H1 (cell line): Measurements from ENCODE around the gene ZBP1. TPM values are rescaled to one million over a fixed set of nuclear protein-coding genes. Genes with fewer than 3 reads are reported as not detected.

Experiments
- CTCF ChIA-PET: fragments of 300-600 bp; sonication (Branson Sonifier 250); formaldehyde crosslinking; loops from one replicate; lab custom pipeline; 2021; ENCODE audit not compliant: partially characterized antibody; lab: Charles Lee
- POLR2A ChIA-PET: fragments of 300-600 bp; sonication (Branson Sonifier 250); formaldehyde crosslinking; loops from one replicate; lab custom pipeline; 2021; ENCODE audit warnings: inconsistent platforms; ENCODE audit not compliant: partially characterized antibody; lab: Charles Lee
- DNase-seq, 2 experiments: peaks; one replicate each; pipeline versions ENCODE4 v3.0.0 to v3.0.0-alpha.2; 2010 to 2022; ENCODE audit warnings: low spot score in 2 of 2, low read depth in 1 of 2, mixed read lengths in 1 of 2
- FAIRE-seq: peaks from 2 replicates; lab custom pipeline; 2011; peaks lifted over from hg19 to GRCh38; lab: Jason Lieb, UNC
- H2AFZ ChIP-seq: 2 replicates; pipeline ENCODE4 v1.8.1; 2012; ENCODE audit warnings: low read length, inconsistent platforms
- H2AK5ac ChIP-seq: 2 replicates; pipeline ENCODE4 v1.6.1; 2013; ENCODE audit warnings: low read depth, low read length
- H2BK120ac ChIP-seq: replicated peaks from 2 replicates; pipeline ENCODE3; 2013; ENCODE audit warnings: low read depth, low read length, inconsistent platforms
- H2BK12ac ChIP-seq: 2 replicates; pipeline ENCODE4 v1.6.1; 2013; ENCODE audit warnings: low read depth, low read length
- H2BK15ac ChIP-seq: 2 replicates; pipeline ENCODE4 v1.6.1; 2013; ENCODE audit warnings: low read length
- H2BK20ac ChIP-seq: 2 replicates; pipeline ENCODE4 v1.6.1; 2013; ENCODE audit warnings: low read length
- H2BK5ac ChIP-seq: 2 replicates; pipeline ENCODE4 v1.6.1; 2013; ENCODE audit warnings: low read depth, low read length
- H3K14ac ChIP-seq: 2 replicates; pipeline ENCODE4 v1.6.1; 2013; ENCODE audit warnings: inconsistent platforms; ENCODE audit not compliant: insufficient read length
- H3K18ac ChIP-seq: 2 replicates; pipeline ENCODE4 v1.6.1; 2013; ENCODE audit warnings: low read length; ENCODE audit errors: extremely low read depth
- H3K23ac ChIP-seq: 2 replicates; pipeline ENCODE4 v1.6.1; 2013; ENCODE audit warnings: inconsistent platforms; ENCODE audit not compliant: insufficient read length
- H3K23me2 ChIP-seq: 2 replicates; pipeline ENCODE4 v1.6.1; 2013; ENCODE audit warnings: low read depth, low read length
- H3K27ac ChIP-seq: 2 replicates; pipeline ENCODE4 v1.6.1; 2011; ENCODE audit warnings: low read depth, low read length, inconsistent platforms
- H3K27me3 ChIP-seq, 4 experiments: replicated peaks in 1 of 4; 1 replicate in 1 of 4; 2 replicates in 3 of 4; pipeline versions ENCODE4 v1.6.1 to v1.8.1; 2011 to 2013; ENCODE audit warnings: low read length in 3 of 4, mild to moderate bottlenecking in 3 of 4, inconsistent platforms in 2 of 4, mixed read lengths in 2 of 4, moderate library complexity in 1 of 4; ENCODE audit not compliant: control insufficient read depth in 3 of 4, insufficient read depth in 3 of 4; ENCODE audit errors: extremely low read depth in 1 of 4
- H3K36me3 ChIP-seq, 4 experiments: 2 replicates each; pipeline versions ENCODE4 v1.6.1 to v1.8.1; 2011 to 2013; ENCODE audit warnings: mild to moderate bottlenecking in 4 of 4, low read length in 3 of 4, moderate library complexity in 2 of 4, control low read depth in 1 of 4, inconsistent platforms in 1 of 4; ENCODE audit not compliant: insufficient read depth in 4 of 4, control insufficient read depth in 2 of 4
- H3K4ac ChIP-seq: replicated peaks from 2 replicates; pipeline ENCODE3; 2013; ENCODE audit warnings: low read length, low read depth, mixed read lengths, inconsistent platforms; ENCODE audit not compliant: insufficient read length
- H3K4me1 ChIP-seq, 4 experiments: replicated peaks in 1 of 4; 1 replicate in 1 of 4; 2 replicates in 3 of 4; pipeline versions ENCODE4 v1.6.1 to v1.8.1; 2011 to 2013; ENCODE audit warnings: low read length in 3 of 4, inconsistent platforms in 2 of 4, mixed read lengths in 1 of 4; ENCODE audit not compliant: insufficient read depth in 4 of 4, control insufficient read depth in 3 of 4
- H3K4me2 ChIP-seq, 2 experiments: 2 replicates each; pipeline versions ENCODE4 v1.6.1 to v1.8.1; 2011 to 2013; ENCODE audit warnings: low read depth in 2 of 2, low read length in 2 of 2, control low read depth in 1 of 2, inconsistent platforms in 1 of 2, mild to moderate bottlenecking in 1 of 2; ENCODE audit not compliant: insufficient read depth in 1 of 2
- H3K4me3 ChIP-seq, 4 experiments: fragments of 200-600, 300-600 bp in 1 of 4; sonication (generic), shearing (Covaris generic), sonication (Bioruptor Twin) in 1 of 4; 2 replicates each; pipeline versions ENCODE4 v1.5.1 to v1.8.1; 2011 to 2016; ENCODE audit warnings: low read length in 4 of 4, low read depth in 3 of 4, control low read depth in 2 of 4, inconsistent platforms in 2 of 4, mild to moderate bottlenecking in 2 of 4, mixed read lengths in 1 of 4, moderate library complexity in 1 of 4; ENCODE audit not compliant: insufficient read depth in 2 of 4; ENCODE audit errors: extremely low read depth in 1 of 4
- H3K56ac ChIP-seq: replicated peaks from 2 replicates; pipeline ENCODE3; 2013; ENCODE audit warnings: low read depth, mild to moderate bottlenecking, mixed read lengths, low read length, inconsistent platforms; ENCODE audit not compliant: insufficient read length
- H3K79me1 ChIP-seq: 2 replicates; pipeline ENCODE4 v1.6.1; 2013; ENCODE audit warnings: low read depth, low read length, control low read depth
- H3K79me2 ChIP-seq, 2 experiments: 2 replicates each; pipeline versions ENCODE4 v1.6.1 to v1.8.1; 2012 to 2013; ENCODE audit warnings: low read length in 2 of 2, mild to moderate bottlenecking in 2 of 2, inconsistent platforms in 1 of 2; ENCODE audit not compliant: insufficient read depth in 2 of 2, control insufficient read depth in 1 of 2
- H3K9ac ChIP-seq, 4 experiments: replicated peaks in 1 of 4; 1 replicate in 1 of 4; 2 replicates in 3 of 4; pipeline versions ENCODE4 v1.6.1 to v1.8.1; 2011 to 2013; ENCODE audit warnings: low read depth in 3 of 4, low read length in 3 of 4, control low read depth in 2 of 4, mild to moderate bottlenecking in 2 of 4, moderate library complexity in 2 of 4, inconsistent platforms in 1 of 4; ENCODE audit errors: extremely low read depth in 1 of 4
- H3K9me3 ChIP-seq, 2 experiments: 2 replicates each; pipeline versions ENCODE4 v1.6.1 to v1.8.1; 2012 to 2013; ENCODE audit warnings: mild to moderate bottlenecking in 2 of 2, moderate library complexity in 2 of 2, control low read depth in 1 of 2, inconsistent platforms in 1 of 2, low read depth in 1 of 2, low read length in 1 of 2, mixed read lengths in 1 of 2; ENCODE audit not compliant: insufficient read depth in 2 of 2
- H4K20me1 ChIP-seq, 2 experiments: replicated peaks in 1 of 2; 2 replicates each; pipeline versions ENCODE3 to v1.8.1; 2011 to 2013; ENCODE audit warnings: inconsistent platforms in 2 of 2, low read length in 2 of 2, mild to moderate bottlenecking in 1 of 2; ENCODE audit not compliant: insufficient read depth in 2 of 2, control insufficient read depth in 1 of 2
- H4K5ac ChIP-seq: 2 replicates; pipeline ENCODE4 v1.6.1; 2013; ENCODE audit warnings: low read length, low read depth, mixed read lengths, inconsistent platforms; ENCODE audit not compliant: insufficient read length
- H4K8ac ChIP-seq: 2 replicates; pipeline ENCODE4 v1.8.0; 2013; ENCODE audit warnings: mild to moderate bottlenecking, moderate library complexity, low read length, inconsistent platforms; ENCODE audit not compliant: insufficient read depth; ENCODE audit errors: extremely low read depth
- H4K91ac ChIP-seq: replicated peaks from 2 replicates; pipeline ENCODE3; 2013; ENCODE audit warnings: low read length, mixed read lengths, inconsistent platforms; ENCODE audit not compliant: insufficient read length
- RXRA ChIP-seq: IDR thresholded peaks from 2 replicates; pipeline ENCODE4 v1.6.1; 2011; ENCODE audit warnings: low read depth, mild to moderate bottlenecking, low read length, moderate library complexity; ENCODE audit not compliant: insufficient read depth
- SIRT6 ChIP-seq: IDR thresholded peaks from one replicate; pipeline ENCODE4 v1.7.1; 2012; ENCODE audit warnings: low read length, inconsistent platforms
- TAF1 ChIP-seq: IDR thresholded peaks from 2 replicates; pipeline ENCODE4 v1.6.1; 2011; ENCODE audit warnings: mild to moderate bottlenecking, low read depth, low read length
- WGBS, 2 experiments: shearing (Covaris generic) in 1 of 2; methylation state at CpG; one replicate each; pipeline versions ENCODE4 v1.1.6 to v1.1.7; 2013 to 2015; ENCODE audit warnings: low lambda C conversion rate in 2 of 2, mixed read lengths in 2 of 2, inconsistent platforms in 1 of 2, low coverage in 1 of 2, missing lambda C conversion rate in 1 of 2; ENCODE audit not compliant: insufficient replicate concordance in 2 of 2, insufficient coverage in 1 of 2, insufficient read length in 1 of 2; ENCODE audit errors: extremely low coverage in 1 of 2, missing lambda C conversion rate in 1 of 2; 5-methylcytosine and 5-hydroxymethylcytosine counted together
- polyA plus RNA-seq, 7 experiments: library from polyadenylated mRNA; depleted of rRNA in 3 of 7; stranded (reverse) in 5 of 7; unstranded in 2 of 7; fragments of >200 nt in 5 of 7; fragments of 200-250 nt in 2 of 7; gene quantifications; 1 replicate in 5 of 7; 2 replicates in 1 of 7; 4 replicates in 1 of 7; pipeline versions ENCODE4 v1.2.1 to v1.2.3, GENCODE V29; 2011 to 2013; ENCODE audit warnings: missing spikeins in 2 of 7, mixed read lengths in 2 of 7
- total RNA-seq: library from RNA; stranded (reverse); fragmentation: NEBNext Ultra II Directional; extraction: Animal tissue kit (Norgen Biotek cat#: 25700); gene quantifications from 2 replicates; pipeline ENCODE4 v1.2.1, GENCODE V29; 2021

The ZBP1 gene
- total and polyA plus RNA-seq, 2 of the 8 experiments (the other 6 are each of a cell fraction or from before 2014, with no cell fraction given), result not detected

DNA sequence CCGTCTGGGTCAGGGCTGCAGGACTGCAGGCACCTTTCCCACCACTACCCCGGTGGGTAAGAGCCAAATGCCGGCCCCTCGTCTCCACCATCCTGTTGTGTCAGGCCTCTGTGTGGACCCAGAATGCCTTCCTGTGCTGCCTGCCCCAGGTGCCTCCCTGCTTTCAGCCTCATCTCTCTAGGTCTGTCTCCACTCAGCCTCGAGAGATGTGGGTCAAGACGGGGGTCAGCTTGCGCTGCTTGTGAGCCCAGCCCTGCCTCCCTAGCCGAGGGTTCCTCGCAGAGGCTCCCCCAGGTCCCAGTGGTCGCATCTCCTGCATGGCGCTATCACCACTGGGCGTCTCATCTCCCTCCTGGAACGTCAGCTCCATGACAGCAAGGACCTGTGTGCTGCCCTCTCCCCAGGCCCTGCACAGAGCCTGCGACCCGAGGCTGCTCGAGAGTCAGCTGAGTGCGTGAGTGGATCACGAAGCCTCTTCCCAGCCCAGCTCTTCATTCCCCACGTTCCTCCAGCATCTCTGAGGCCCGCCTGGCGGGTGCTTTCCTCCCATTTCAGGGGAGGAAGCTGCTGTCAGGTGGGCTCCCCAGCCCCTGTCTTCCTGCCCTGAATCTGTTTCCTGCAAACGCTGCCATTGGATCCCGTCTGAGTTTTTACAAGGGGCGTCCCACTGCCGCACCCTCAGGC lies 38.7 kb upstream of the ZBP1 start:
- Histone ChIP-seq H4K8ac (peak overlapping the region; percentile 44; the same call in 1 of the 2 replicates), H3K4me2 (no peak overlapping the region), H3K23ac (no peak overlapping the region), H4K5ac (no peak overlapping the region), H3K79me1 (peaks cover 13% of the 10 kb centered on the region), H3K14ac (no peak overlapping the region), H2AK5ac (no peak overlapping the region), H3K4me1 (peaks cover 0 to 16% (median 2%) of the 10 kb centered on the region in 4 experiments; a peak in 4 of 7 replicates), H4K91ac (no peak overlapping the region), H3K23me2 (peaks cover 8% of the 10 kb centered on the region; the same call in 1 of the 2 replicates), H3K56ac (no peak overlapping the region), H3K4me3 (no peak overlapping the region), H2BK12ac (no peak overlapping the region), H3K36me3 (peaks cover 0 to 5% (median 2%) of the 10 kb centered on the region in 4 experiments; a peak in 3 of 8 replicates), H2BK20ac (no peak overlapping the region), H3K18ac (no peak overlapping the region), H2BK15ac (no peak overlapping the region), H3K9ac (no peak overlapping the region), H2BK5ac (no peak overlapping the region; the same call in 1 of the 2 replicates), H4K20me1 (peaks cover 2 to 21% of the 10 kb centered on the region in 2 experiments), H2AFZ (no peak overlapping the region), H3K79me2 (peaks cover 0 to 19% of the 10 kb centered on the region in 2 experiments; a peak in 3 of 4 replicates), H3K4ac (no peak overlapping the region), H3K27me3 (no peaks in the 10 kb centered on the region), H3K9me3 (no peaks in the 10 kb centered on the region), H3K27ac (no peak overlapping the region; the same call in 1 of the 2 replicates), H2BK120ac (no peak overlapping the region)
- DNase-seq, result no peak
- no peak for FAIRE-seq
- WGBS, 2 experiments, result 89% methylated on average over 25 of the region's 25 CpGs; no CpG with 5 or more reads in 1 of the 2 experiments
- TF ChIP-seq SIRT6, result no peak
- TF ChIP-seq RXRA, result no peak
- TF ChIP-seq TAF1, result no peak
- CTCF ChIA-PET, result interaction anchor here (0.8 to 1.6 kb wide), 6 partner anchors 9 to 522 kb away, joined by 3 to 6 read pairs (median 4); no protein-coding TSS in a partner anchor
- POLR2A ChIA-PET, result interaction anchor here (0.9 kb wide), 1 partner anchor 49 kb away, joined by 3 read pairs; no protein-coding TSS in a partner anchor
